Testis (tissue), 2 donors: ENCODE results near the gene RNASEH2B.

Experiments used
- POLR2A ChIP-seq: fragments of 450-650 bp; IDR thresholded peaks from one replicate; pipeline ENCODE4 v1.6.1; 2017; ENCODE audit warnings: antibody characterized with exemption, mild to moderate bottlenecking, moderate library complexity
- TF ChIP-seq, protein P1 (sequence below), 3 experiments: fragments of 450-650 bp in 2 of 3; fragments of 200-600 bp in 1 of 3; sonication (generic) in 1 of 3; IDR thresholded peaks; one replicate each; pipeline ENCODE4 v1.5.1; 2016 to 2019; ENCODE audit warnings: antibody characterized with exemption in 3 of 3, mild to moderate bottlenecking in 2 of 3, moderate library complexity in 1 of 3

DNA sequence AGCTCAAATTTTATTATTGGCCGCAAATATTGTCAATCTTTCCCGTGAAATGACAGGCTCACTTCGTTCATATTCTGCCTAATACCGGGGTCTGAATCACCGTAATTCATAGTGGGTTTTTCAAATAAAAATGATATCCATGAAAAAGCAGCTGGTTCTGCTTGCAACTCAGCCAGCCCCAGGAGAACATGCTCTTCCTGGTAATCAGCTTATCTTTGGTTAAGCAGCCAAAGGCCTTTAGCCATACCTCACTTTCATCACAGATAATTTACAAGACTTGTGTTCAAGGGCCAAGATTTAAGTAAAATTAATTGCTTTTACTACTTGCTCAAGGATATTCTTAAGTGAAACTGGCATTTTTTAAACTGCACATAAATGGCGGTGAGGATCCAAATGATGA lies 22.5 kb downstream of the RNASEH2B start:
- TF ChIP-seq, protein P1, sequence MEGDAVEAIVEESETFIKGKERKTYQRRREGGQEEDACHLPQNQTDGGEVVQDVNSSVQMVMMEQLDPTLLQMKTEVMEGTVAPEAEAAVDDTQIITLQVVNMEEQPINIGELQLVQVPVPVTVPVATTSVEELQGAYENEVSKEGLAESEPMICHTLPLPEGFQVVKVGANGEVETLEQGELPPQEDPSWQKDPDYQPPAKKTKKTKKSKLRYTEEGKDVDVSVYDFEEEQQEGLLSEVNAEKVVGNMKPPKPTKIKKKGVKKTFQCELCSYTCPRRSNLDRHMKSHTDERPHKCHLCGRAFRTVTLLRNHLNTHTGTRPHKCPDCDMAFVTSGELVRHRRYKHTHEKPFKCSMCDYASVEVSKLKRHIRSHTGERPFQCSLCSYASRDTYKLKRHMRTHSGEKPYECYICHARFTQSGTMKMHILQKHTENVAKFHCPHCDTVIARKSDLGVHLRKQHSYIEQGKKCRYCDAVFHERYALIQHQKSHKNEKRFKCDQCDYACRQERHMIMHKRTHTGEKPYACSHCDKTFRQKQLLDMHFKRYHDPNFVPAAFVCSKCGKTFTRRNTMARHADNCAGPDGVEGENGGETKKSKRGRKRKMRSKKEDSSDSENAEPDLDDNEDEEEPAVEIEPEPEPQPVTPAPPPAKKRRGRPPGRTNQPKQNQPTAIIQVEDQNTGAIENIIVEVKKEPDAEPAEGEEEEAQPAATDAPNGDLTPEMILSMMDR (IDR thresholded peaks at IDR 0.05) = no peak
- TF ChIP-seq POLR2A = no peak
